H9 (cell line): ENCODE measurements around the gene TRAK1. TPM values are rescaled to one million over a fixed set of nuclear protein-coding genes. Genes with fewer than 3 reads are reported as not detected.

Experiments
- DNase-seq: peaks from one replicate; pipeline ENCODE4 v3.0.0-alpha.2; 2017
- H2AFZ ChIP-seq: one replicate; pipeline ENCODE4 v1.6.1; 2013; ENCODE audit warnings: mild to moderate bottlenecking, low read length, control low read depth, moderate library complexity
- H2AK5ac ChIP-seq: 2 replicates; pipeline ENCODE4 v1.6.1; 2013; ENCODE audit warnings: low read length, control low read depth, mixed read lengths; ENCODE audit not compliant: insufficient read length
- H2BK120ac ChIP-seq: one replicate; pipeline ENCODE4 v1.6.1; 2013; ENCODE audit warnings: low read depth, mild to moderate bottlenecking, low read length, control low read depth, inconsistent platforms; ENCODE audit not compliant: poor library complexity, severe bottlenecking
- H2BK12ac ChIP-seq: 2 replicates; pipeline ENCODE4 v1.6.1; 2013; ENCODE audit warnings: low read length, control low read depth, mixed read lengths, low read depth; ENCODE audit not compliant: insufficient read length
- H2BK15ac ChIP-seq: 2 replicates; pipeline ENCODE4 v1.6.1; 2013; ENCODE audit warnings: low read depth, low read length, control low read depth
- H2BK20ac ChIP-seq: one replicate; pipeline ENCODE4 v1.6.1; 2013; ENCODE audit warnings: low read depth, mild to moderate bottlenecking, low read length, control low read depth, inconsistent platforms; ENCODE audit not compliant: poor library complexity, severe bottlenecking
- H2BK5ac ChIP-seq: 2 replicates; pipeline ENCODE4 v1.6.1; 2013; ENCODE audit warnings: low read length, control low read depth, mixed read lengths; ENCODE audit not compliant: insufficient read length
- H3K14ac ChIP-seq: 2 replicates; pipeline ENCODE4 v1.6.1; 2013; ENCODE audit warnings: low read length, control low read depth; ENCODE audit not compliant: insufficient read depth
- H3K18ac ChIP-seq: 2 replicates; pipeline ENCODE4 v1.6.1; 2013; ENCODE audit warnings: low read depth, mild to moderate bottlenecking, mixed read lengths, low read length, control low read depth; ENCODE audit not compliant: insufficient read length
- H3K23ac ChIP-seq: 2 replicates; pipeline ENCODE4 v1.6.1; 2013; ENCODE audit warnings: low read length, control low read depth, mixed read lengths, low read depth; ENCODE audit not compliant: insufficient read length
- H3K23me2 ChIP-seq: 2 replicates; pipeline ENCODE4 v1.6.1; 2013; ENCODE audit warnings: low read depth, mild to moderate bottlenecking, mixed read lengths, low read length, control low read depth; ENCODE audit not compliant: insufficient read length, poor library complexity, severe bottlenecking
- H3K27ac ChIP-seq: 2 replicates; pipeline ENCODE4 v1.5.1; 2013; ENCODE audit warnings: low read length, control low read depth, mixed read lengths, low read depth; ENCODE audit not compliant: insufficient read length
- H3K27me3 ChIP-seq: 2 replicates; pipeline ENCODE4 v1.6.1; 2013; ENCODE audit warnings: low read length, control low read depth, inconsistent platforms; ENCODE audit not compliant: insufficient read depth
- H3K4ac ChIP-seq: 2 replicates; pipeline ENCODE4 v1.6.1; 2013; ENCODE audit warnings: low read depth, mild to moderate bottlenecking, control low read depth, inconsistent platforms, low read length, moderate library complexity
- H3K4me1 ChIP-seq: 2 replicates; pipeline ENCODE4 v1.6.1; 2013; ENCODE audit warnings: low read length, control low read depth, inconsistent platforms; ENCODE audit not compliant: insufficient read depth
- H3K4me2 ChIP-seq: 2 replicates; pipeline ENCODE4 v1.6.1; 2013; ENCODE audit warnings: low read length, control low read depth, mixed read lengths; ENCODE audit not compliant: insufficient read length, insufficient read depth
- H3K56ac ChIP-seq: 2 replicates; pipeline ENCODE4 v1.6.1; 2013; ENCODE audit warnings: low read depth, mild to moderate bottlenecking, mixed read lengths, low read length, control low read depth; ENCODE audit not compliant: insufficient read length
- H3K79me1 ChIP-seq: 2 replicates; pipeline ENCODE4 v1.6.1; 2013; ENCODE audit warnings: low read depth, mild to moderate bottlenecking, moderate library complexity, low read length, control low read depth, inconsistent platforms; ENCODE audit not compliant: insufficient read depth, poor library complexity, severe bottlenecking
- H3K79me2 ChIP-seq: 2 replicates; pipeline ENCODE4 v1.6.1; 2013; ENCODE audit warnings: low read length, control low read depth, inconsistent platforms; ENCODE audit not compliant: insufficient read depth
- H3K9ac ChIP-seq: 2 replicates; pipeline ENCODE4 v1.6.1; 2013; ENCODE audit warnings: low read length, control low read depth, mixed read lengths; ENCODE audit not compliant: insufficient read length; ENCODE audit errors: extremely low read depth
- H3K9me3 ChIP-seq: one replicate; pipeline ENCODE4 v1.6.1; 2013; ENCODE audit warnings: low read depth, low read length, inconsistent platforms; ENCODE audit not compliant: control insufficient read depth
- H3T11ph ChIP-seq: one replicate; pipeline ENCODE4 v1.6.1; 2013; ENCODE audit warnings: mild to moderate bottlenecking, low read length, control low read depth, inconsistent platforms
- H4K20me1 ChIP-seq: one replicate; pipeline ENCODE4 v1.6.1; 2013; ENCODE audit not compliant: control insufficient read depth, insufficient read length, insufficient read depth
- H4K5ac ChIP-seq: 2 replicates; pipeline ENCODE4 v1.6.1; 2013; ENCODE audit warnings: low read depth, mild to moderate bottlenecking, mixed read lengths, low read length, control low read depth; ENCODE audit not compliant: insufficient read length
- H4K8ac ChIP-seq: replicated peaks from 2 replicates; pipeline ENCODE4 v1.6.1; 2013; ENCODE audit warnings: low read length, control low read depth, mixed read lengths, low read depth; ENCODE audit not compliant: insufficient read length
- H4K91ac ChIP-seq: 2 replicates; pipeline ENCODE4 v1.6.1; 2013; ENCODE audit warnings: low read depth, mild to moderate bottlenecking, moderate library complexity, mixed read lengths, low read length, control low read depth; ENCODE audit not compliant: insufficient read length
- H3K27ac Mint-ChIP-seq, 3 experiments: 2 replicates in 2 of 3; 3 replicates in 1 of 3; pipeline ENCODE4 v1.8.0; 2020 to 2021; ENCODE audit warnings: mixed read lengths in 3 of 3, mild to moderate bottlenecking in 1 of 3, moderate library complexity in 1 of 3
- H3K27me3 Mint-ChIP-seq: 2 replicates; pipeline ENCODE4 v1.8.0; 2021; ENCODE audit warnings: low read depth, mild to moderate bottlenecking, moderate library complexity, mixed read lengths
- H3K36me3 Mint-ChIP-seq, 3 experiments: 2 replicates in 2 of 3; 3 replicates in 1 of 3; pipeline ENCODE4 v1.8.0; 2020 to 2021; ENCODE audit warnings: low read depth in 3 of 3, mixed read lengths in 3 of 3; ENCODE audit not compliant: insufficient read depth in 1 of 3
- H3K4me1 Mint-ChIP-seq, 2 experiments: 2 replicates each; pipeline ENCODE4 v1.8.0; 2020; ENCODE audit warnings: mixed read lengths in 2 of 2
- H3K4me3 Mint-ChIP-seq, 2 experiments: 2 replicates in 1 of 2; 3 replicates in 1 of 2; pipeline ENCODE4 v1.8.0; 2020 to 2021; ENCODE audit warnings: mild to moderate bottlenecking in 2 of 2, mixed read lengths in 2 of 2, moderate library complexity in 1 of 2
- H3K9me3 Mint-ChIP-seq, 2 experiments: 2 replicates in 1 of 2; 3 replicates in 1 of 2; pipeline ENCODE4 v1.8.0; 2020; ENCODE audit warnings: mild to moderate bottlenecking in 2 of 2, mixed read lengths in 2 of 2, moderate library complexity in 1 of 2
- total RNA-seq: library from RNA; stranded (reverse); gene quantifications from 2 replicates; pipeline ENCODE4 v1.2.1, GENCODE V29; 2021
- TF ChIP-seq, protein P1 (sequence below): fragments of 200-600 bp; sonication (generic); conservative IDR thresholded peaks from 3 replicates; pipeline ENCODE4 v1.8.0; 2021; ENCODE audit warnings: antibody characterized with exemption, mild to moderate bottlenecking

Gene TRAK1
- total RNA-seq, 1 experiment from 2014 or later, result 34.2 TPM

DNA sequence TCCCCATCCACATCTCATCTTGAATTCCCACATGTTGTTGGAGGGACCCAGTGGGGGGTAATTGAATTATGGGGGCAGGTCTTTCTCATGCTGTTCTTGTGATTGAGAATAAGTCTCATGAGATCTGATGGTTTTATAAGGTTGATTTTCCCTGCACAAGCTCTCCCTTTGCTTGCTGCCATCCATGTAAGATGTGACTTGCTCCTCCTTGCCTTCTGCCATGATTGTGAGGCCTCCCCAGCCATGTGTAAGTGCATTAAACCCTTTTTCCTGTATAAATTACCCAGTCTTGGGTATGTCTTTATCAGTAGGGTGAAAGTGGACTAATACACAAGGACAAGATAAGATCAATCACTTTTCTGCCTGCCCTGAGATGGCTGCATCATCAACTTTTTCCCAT lies 180.6 kb downstream of the TRAK1 start:
- Histone ChIP-seq H3K9me3 (no peaks in the 10 kb centered on the region), H4K20me1 (no peaks in the 10 kb centered on the region), H3K27ac (no peak overlapping the region), H2BK12ac (no peak overlapping the region), H3K18ac (no peak overlapping the region), H2AFZ (no peak overlapping the region), H3K4me2 (no peak overlapping the region), H3K14ac (no peak overlapping the region), H3K4ac (no peak overlapping the region), H2BK20ac (no peak overlapping the region), H2BK5ac (no peak overlapping the region), H3K9ac (no peak overlapping the region), H3K79me2 (no peaks in the 10 kb centered on the region), H3K23ac (no peak overlapping the region), H3T11ph (no peak overlapping the region), H2AK5ac (no peak overlapping the region), H3K4me1 (no peaks in the 10 kb centered on the region), H4K5ac (no peak overlapping the region), H2BK120ac (no peak overlapping the region), H3K79me1 (no peaks in the 10 kb centered on the region), H3K23me2 (no peaks in the 10 kb centered on the region), H4K91ac (no peak overlapping the region), H3K56ac (no peak overlapping the region), H3K27me3 (no peaks in the 10 kb centered on the region), H2BK15ac (no peak overlapping the region), H4K8ac (no peak overlapping the region)
- peaks cover 5 to 6% of the 10 kb centered on the region in 2 experiments; a peak in 3 of 5 replicates for H3K9me3 Mint-ChIP-seq
- H3K36me3 Mint-ChIP-seq, result no peaks in the 10 kb centered on the region; a peak in 1 of 7 replicates
- no peak for DNase-seq
- peaks cover 53% of the 10 kb centered on the region for H3K27me3 Mint-ChIP-seq
- TF ChIP-seq, protein P1, sequence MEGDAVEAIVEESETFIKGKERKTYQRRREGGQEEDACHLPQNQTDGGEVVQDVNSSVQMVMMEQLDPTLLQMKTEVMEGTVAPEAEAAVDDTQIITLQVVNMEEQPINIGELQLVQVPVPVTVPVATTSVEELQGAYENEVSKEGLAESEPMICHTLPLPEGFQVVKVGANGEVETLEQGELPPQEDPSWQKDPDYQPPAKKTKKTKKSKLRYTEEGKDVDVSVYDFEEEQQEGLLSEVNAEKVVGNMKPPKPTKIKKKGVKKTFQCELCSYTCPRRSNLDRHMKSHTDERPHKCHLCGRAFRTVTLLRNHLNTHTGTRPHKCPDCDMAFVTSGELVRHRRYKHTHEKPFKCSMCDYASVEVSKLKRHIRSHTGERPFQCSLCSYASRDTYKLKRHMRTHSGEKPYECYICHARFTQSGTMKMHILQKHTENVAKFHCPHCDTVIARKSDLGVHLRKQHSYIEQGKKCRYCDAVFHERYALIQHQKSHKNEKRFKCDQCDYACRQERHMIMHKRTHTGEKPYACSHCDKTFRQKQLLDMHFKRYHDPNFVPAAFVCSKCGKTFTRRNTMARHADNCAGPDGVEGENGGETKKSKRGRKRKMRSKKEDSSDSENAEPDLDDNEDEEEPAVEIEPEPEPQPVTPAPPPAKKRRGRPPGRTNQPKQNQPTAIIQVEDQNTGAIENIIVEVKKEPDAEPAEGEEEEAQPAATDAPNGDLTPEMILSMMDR, result no peak
- no peak overlapping the region for H3K27ac Mint-ChIP-seq
- no peaks in the 10 kb centered on the region for H3K4me1 Mint-ChIP-seq
- H3K4me3 Mint-ChIP-seq, result no peak overlapping the region
